ENCODE results near the gene PPP2R2C.

The PPP2R2C gene

DNA sequence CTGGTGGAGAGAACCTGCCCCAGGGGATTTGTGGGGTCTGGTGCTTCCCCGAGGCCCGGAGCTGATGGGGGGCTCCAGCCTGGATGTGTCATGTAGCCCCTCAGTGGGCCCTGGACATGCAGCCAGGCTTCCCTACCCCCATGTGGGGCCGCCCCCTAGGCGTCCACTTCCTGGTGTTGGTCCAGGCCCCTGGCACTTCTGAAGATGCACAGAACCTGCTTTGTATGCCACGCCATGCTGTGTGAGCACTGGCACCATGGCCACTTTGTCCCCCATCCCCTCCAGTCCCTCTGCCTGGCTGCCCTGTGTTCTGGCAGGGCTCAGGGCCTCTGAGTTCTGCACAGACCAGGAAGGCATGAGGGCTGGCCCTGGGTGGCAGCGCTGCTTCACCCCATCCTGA, 173.6 kb downstream of the PPP2R2C start:
- DNase-seq: no peak

DNA sequence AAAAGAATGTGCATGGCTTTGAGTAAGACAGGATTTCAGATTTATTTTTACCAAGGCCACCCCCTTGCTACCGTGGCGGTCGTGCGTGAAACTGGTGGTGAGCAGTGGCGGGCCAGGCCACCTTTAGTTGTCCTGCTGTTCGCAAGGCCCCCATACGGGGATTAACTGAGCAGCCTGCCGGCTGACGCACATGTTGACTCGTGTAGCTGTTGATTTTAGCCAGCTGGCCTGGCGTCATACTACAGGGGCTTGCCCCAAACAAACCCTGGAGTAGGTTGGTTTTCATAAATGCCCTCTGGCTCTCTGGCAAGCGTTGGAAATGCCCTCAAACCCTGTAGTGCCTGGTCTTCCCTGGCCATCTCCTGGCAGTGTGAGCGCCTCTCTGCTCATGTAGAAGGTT, 174.4 kb downstream of the PPP2R2C start:
- no peak for DNase-seq

DNA sequence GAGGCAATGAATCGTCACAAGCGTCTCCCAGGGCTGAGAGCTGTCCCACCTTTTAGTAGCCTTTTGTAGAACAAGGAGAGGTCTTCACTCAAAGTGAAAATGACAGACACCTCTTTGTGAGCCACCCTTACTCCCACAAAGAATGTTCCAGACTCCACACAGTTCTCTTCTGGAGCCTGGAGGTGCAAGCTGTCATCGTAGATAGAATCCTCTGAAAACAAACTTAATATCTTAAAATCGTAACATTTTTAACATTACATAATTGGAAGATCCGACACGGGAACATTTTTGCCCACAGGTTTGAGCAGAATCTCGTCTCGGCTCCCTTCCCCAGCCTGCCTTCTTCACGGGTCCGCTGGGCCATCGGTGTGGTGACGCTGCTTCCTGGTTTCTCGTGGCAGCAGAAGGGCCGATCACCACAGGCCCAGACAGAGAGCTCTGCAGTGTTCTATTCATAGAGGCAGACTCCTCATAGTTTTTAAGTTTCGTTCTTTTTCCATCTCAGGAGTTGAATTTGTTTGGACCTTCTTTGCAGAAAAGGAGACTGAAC, 175.1 kb downstream of the PPP2R2C start:
- DNase-seq: no peak

DNA sequence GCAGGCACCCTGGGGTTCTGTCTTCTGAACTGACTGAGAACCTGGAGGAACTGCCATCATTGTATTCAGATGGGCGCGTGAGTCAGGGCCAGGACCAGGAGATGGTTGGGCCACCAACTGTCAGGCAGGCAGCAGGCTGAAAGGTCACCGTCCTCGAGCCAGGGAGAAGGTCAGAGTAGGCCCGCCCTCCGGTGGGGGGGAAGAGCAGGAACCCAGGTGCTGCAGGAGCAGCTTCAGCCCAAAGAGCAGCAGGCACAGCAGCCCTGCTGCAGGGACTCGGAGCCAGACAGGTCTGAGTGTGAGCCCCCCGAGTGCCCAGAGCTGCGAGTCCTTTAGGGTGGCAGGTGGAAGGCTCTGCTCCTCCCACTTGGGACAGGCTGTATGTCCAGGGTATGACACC, 176.4 kb downstream of the PPP2R2C start:
- DNase-seq: no peak

DNA sequence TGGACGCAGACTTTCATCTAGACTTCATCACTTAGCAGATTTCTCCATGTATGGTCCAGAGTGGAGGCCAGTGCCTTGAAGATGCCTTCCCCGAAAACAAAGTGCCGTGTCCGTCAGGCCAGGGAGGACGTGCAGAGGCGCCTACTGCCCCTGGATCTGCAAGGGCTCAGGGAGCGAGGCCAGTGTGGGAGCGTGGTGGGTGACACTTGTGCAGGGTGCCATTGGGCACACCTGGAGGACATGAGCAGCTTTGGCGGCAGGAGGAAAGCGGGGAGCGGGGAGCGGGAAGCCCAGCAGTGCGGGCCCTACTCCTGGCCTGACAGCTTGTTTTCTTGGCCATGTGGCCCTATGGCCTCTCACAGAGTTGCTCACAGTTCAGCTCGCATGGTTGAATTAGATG, 176.9 kb downstream of the PPP2R2C start:
- no peak for DNase-seq

DNA sequence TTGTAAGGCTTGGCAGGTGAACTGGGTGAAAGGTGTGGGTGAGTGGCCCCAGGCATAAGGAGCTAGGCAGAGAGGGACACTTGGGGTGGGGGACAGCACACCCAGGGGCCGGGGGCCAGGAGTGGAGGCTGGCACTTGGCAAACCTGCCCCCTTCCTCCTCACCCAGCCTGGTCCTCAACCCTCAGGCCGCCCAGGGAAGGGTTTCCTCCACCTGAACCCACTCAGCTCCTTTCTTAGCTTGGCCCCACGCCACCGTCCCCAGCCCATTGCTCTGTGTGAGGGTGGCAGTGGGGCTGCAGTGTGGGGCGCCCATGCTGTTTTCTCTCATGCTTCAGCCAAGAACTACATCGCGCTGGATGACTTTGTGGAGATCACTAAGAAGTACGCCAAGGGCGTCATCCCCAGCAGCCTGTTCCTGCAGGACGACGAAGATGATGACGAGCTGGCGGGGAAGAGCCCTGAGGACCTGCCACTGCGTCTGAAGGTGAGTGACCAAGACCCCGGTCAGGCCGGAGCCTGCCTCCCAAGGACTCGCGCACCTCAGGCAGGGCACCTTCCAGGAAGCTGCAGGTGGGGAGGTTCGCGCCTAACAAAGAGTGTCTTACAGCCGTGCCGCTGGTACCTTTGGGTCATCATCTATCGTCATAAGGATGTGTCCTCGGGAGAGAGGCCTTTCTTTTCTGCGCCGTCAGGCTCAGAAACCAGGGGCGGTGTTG, 177.6 kb downstream of the PPP2R2C start:
- DNase-seq: no peak

DNA sequence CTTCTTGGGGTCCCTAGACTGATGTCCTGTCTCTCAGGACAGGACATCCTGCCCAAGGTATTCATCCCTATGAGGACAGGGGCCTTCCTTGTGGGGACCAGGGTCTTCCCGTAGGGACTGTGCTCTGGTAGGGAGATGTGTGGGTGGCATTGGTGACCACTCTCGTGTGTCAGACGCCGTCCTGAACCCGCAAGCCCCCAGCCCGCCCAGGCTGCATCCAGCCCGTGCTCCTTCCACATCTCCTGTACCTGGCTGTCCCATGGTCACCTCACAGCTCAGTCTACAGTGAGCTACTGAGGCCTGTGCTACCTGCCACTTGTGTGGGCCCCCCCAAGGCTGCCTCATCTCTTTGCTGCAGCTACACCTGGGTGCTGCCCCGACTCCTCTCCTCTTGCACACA, 178.8 kb downstream of the PPP2R2C start:
- DNase-seq: no peak

DNA sequence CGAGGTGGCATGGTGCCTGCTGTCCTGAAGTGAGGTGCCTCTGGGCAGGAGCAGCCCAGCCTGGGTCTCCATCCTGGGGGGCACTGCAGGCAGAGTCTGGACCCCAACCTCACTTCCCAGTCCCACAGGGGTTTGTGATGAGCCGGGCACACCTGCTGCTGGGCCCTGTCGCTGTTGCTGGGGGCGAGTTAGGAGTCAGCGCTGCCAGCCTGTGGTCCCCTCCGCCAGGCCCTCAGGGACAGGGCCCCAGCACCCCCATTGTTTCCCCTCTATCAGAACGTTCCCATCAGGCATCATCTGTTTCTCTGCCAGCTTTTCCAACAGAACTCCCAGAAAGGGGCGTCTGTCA, 179.3 kb downstream of the PPP2R2C start:
- no peak for DNase-seq

DNA sequence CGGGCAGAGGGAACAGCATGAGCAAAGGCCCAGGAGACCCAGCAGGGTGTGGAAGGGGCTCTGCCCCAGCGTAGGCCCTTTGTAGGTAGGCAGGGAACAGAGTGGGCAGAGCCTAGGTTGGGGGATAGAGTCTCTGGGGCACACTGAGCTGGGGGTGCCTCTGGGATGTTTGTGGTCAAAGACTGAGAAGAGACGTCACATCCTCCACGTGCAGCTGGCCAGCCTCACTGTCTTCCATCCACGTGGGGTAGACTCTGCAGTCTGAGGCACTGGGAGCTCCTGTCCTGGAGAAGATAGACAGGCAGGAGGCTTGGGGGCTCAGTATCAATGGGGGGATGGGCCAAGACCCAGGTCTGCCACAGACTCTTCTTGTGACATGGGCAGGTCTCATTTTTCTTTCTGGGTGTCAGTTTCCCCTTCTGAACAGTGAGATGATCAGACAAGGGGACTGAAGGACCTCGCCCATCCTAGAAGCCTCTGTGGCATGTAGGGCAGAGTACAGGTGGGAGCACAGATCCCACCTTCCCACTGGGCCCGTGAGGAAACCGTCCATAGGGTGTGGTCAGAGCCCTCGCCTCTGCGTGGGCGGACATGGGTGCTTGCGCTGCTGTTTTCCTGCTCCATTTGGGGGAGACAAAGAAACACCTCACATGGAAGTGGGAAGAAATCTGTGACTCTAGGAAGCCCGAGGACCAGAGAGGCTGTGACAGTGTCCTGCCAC, 179.9 kb downstream of the PPP2R2C start:
- DNase-seq: no peak

DNA sequence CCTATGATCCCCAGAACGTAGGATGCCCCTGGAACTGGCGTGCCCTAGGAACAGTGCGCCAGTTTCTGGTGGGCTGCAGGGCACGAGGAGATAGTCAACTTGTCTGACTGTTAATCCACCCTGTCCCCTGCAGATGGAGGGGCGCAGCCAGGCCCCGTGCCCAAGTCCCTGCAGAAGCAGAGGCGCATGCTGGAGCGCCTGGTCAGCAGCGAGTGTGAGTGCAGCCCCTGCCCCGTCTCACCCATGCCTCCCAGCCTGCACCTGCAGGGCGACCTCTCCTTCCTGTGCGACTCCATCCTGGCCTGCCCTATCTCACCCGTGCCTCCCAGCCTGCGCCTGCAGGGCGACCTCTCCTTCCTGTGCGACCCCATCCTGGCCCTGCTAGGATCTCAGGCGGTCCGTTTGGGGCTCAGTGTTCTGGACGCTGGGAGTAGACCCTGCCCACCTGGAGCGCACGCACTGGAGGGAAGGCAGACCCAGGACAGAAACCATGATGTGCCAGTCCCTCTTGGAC, 180.6 kb downstream of the PPP2R2C start:
- no peak for DNase-seq

DNA sequence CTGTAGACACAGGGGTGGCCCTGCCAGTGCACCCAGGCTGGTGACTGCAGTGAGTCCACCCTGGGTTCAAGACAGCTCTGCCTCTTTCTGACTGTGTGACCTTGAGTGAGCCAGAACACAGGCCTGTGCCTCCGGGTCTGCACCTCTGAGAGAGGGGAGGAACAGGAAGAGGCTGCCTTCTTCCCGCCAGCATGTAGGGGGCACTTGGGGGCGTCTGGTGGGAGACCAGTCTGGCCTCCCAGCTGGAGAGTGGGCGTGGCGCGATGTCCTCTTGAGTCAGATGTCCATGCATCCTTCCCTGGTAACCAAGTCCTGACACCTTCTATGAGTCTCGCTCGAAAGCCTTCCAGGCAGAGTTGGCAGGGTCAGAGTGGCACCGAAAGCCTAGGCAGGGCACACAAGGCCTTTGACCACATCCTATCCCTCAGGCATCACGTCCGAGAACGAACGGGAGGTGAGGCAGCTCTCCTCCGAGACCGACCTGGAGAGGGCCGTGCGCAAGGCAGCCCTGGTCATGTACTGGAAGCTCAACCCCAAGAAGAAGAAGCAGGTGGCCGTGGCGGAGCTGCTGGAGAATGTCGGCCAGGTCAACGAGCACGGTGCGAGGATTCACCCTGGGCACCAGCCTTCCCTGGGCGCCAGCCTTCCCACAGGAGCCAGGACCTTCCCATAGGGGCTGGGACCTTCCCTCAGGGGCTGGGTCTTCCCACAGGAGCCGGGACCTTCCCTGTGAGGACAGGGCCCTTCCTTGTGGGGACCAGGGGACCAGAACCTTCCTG, 181.5 kb downstream of the PPP2R2C start:
- DNase-seq: no peak

DNA sequence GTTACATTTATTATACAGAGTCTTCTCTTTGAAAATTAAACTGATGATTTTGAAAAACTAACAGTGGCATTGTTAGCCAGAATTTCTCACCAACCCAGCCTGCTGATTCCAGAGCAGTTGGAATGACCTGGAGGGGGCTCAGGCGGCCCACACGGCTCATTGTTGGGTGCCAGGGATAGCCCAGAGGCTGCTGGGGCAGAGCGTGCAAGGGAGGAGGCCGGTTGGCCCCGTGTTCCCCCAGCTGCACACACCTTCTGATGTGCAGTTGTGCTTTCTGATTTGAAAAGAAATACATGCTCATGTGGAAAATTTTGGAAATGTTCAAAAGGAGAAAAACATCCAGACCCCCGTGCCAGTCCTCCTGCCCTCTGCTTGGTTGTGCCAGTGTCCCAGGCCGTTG, 182.2 kb downstream of the PPP2R2C start:
- no peak for DNase-seq

DNA sequence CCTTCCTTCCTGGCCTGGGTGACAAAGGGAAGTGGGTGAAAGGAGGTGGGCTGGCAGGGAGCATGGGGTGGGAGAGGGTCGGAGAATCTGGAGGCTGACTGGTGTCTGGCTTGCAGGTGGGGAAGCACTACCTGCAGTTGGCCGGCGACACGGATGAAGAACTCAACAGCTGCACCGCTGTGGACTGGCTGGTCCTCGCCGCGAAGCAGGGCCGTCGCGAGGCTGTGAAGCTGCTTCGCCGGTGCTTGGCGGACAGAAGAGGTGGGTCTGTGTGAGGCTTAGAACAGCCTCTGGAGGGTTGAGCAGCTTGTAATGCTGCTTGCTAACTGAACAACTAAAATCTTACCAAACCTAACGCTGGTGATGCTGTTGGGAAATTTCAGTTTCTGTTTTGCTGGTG, 183.5 kb downstream of the PPP2R2C start:
- no peak for DNase-seq

DNA sequence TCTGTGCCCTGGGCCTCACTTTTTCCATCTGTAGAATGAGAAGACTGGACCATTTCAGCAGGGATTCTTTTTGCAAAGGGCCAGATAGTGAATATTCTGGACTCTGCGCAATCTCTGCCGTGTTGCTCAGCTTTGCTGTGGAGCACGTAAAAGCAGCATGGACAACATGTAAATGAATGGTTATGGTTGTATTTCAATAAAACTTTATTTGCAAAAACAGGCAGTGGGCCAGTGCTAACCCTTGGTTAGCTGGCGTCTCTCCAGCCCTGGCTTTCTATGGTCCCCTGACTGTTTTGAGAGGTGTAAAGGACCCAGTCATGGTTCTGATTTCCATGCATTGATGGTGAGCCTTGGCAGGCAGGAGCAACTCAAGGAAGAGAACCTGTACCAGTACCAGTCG, 184.1 kb downstream of the PPP2R2C start:
- no peak for DNase-seq

DNA sequence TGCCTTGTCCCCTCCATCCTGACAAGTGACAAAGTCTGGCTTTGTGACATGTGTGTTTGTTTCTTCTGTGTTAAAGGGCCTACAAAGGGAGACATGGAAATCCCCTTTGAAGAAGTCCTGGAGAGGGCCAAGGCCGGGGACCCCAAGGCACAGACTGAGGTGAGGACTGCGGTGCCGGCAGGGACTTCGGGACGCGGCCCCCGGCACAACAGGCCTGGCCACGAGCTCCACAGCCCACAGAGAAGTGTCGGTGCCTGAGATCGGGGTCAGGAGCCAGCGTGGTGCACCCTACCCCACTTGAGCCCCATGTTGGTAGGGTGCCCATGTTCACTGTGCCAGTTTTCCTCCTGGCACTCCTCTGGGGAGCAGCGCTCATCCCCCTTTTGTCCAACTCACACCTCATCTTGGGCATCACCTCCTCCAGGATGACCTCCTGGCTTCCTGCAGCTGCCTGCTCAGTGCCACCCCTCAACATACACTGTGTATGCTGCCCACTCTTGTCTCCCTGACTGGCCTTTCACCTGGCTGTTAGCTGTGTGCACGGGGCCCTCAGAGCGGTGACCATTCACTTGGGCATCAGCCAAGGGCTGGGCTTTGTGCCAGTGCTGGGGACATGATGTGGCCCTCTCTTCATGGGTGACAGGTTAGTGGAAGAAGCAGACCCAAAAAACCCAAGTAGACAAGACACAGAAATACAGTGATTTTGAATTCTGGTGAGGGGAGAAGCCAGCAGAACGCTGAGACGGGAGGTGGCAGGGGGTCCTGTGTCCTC, 185.2 kb downstream of the PPP2R2C start:
- DNase-seq: no peak

DNA sequence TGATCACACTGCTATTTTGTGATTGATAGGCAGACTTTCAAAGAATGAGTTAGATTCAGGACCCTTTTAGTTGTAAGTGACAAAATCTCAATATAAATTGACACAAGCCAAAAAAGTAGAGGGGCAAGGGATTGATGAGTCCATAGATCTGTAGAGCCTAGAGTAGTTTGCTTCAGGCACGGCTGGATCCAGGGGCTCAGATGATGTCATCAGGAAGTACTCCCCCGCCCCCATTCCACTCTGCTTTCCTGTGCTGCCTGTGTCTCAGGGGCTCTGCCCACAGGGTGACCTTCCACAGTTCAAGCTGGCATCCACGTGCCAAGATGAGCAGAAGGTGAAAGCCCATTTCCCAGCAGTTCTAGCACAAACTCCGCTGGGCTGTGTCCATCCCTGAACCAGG, 189.1 kb downstream of the PPP2R2C start:
- no peak for DNase-seq

DNA sequence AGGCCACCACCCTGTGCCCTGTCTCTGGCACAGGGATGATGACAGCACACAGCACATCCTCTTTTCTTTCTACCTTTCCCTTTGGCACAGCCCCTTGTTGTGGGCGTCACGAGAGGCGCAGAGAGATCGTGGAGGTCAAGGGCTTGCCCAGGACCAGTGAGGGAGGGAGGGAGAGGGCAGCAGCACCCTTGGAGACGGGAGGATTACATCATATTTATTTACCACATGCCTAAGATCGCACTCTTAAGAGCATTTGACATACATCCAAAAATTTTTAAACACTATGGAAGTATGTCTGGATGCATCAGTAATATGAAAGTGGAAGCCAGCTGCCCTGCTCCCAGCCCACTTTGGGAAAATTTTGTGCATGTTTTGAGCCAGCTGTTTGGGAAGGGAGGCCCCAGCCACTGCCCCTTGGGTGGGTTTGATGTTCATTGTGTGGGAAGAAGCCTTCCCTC, 190.1 kb downstream of the PPP2R2C start:
- no peak for DNase-seq

DNA sequence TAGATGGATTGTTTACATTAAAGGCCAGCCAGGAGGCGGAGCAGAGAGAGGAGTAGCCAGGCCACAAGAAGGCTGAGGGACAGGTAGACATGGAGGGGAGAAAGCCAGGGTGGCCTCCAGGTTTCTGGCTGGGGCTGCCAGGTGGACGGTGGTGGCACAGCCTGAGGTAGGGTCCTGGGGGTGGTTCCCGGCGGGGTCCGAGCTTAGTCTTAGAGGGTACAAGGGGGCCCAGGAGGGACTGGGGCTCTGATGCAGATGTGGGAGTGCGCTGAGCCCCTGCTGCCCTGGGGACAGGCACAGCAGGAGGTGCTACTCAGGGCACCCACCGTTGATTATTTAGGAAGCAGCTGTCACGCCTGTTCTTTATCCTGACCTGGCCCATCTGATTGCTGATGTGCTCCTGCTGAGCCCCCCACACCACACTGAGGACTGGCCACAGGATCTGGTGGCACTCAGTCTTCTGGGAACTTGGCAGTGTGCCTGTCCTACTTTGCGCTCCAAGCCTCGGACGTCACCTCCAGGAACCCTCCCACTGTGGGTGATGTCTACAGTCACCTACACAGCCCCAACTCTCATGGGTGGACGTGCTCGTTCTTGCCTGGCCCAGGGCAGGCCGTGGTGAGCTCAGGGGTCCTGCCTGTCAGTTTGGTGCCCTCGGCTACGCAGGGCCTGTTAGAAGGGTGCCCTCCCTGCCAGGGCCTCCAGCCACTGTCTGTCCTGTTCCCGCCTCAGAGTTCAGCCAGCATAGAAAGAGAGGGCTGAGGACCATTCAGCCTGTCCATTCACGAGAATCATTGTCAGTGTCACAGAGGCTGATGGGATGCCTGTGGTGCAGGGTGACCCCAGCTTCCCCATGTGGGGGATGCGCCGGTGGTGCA, 190.7 kb downstream of the PPP2R2C start:
- DNase-seq: no peak

DNA sequence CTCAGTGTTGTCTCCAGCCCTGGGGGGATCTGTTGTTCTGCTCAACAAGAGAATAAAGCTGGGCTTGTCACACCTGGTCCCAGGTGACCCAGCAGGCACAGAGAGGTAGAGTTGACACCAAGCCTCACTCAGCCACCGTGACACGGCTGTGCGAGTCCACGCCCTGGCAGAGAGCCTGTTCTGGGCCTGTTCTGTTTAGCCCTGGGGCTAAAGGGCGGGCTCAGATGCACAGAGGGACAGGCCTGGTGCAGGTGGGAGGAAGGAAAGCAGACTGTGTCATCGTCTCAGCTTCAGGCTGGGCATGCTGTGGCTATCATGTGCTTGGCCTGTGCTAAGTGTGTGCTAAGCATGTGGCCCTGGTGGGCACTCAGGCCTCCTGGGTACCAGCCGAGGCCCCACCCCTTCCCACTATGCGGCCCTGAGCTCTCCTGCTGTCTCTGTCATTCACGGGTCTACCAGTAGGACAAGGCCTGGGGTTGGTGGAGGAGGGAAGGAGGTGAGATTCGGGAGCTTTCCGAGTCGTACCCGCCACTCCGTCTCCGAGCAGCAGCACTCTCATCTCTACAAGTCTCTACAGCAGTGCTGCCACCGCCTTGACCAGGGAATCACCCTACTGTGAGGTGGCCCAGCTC, 191.9 kb downstream of the PPP2R2C start:
- no peak for DNase-seq

DNA sequence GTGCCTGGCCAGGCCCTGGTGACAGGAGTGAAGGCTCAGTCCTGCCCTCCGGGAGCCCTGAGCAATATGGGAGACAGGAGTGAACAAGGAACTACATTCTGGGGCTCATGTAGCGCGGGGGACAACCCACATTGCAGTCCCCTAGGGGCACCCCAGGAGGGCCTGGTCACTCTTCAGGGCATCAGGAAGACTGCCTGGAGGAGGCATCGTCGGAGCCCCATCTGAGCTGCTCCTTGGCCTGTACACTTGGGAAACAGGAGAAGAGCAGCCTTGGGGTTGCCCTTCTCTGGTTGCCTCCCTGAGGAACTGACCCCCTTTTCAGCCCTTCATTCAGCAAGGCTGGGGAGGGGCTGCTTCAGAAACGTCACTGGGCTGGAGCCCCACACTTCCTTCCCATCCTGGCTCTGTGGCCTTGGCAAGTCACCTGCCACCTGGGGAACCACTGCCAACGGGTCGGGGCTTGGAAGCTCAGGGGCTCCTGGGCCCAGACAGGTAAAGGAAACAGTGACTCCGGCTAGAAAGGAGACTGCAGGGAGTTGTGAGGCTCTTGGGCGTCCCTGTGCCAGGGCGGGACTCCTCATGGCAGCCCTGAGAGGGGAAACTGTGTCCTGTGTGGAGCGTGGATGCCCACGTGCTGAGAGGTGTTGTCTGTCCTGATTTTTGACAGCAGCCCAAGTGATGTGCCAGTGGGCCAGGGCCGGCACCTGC, 192.7 kb downstream of the PPP2R2C start:
- DNase-seq: no peak
